Stimulated activated CD8-positive, alpha-beta memory T cell treated with anti-CD3 and anti-CD28 coated beads, Interleukin-4, amount 100 ng/mL, for 48 hours (primary cell): ENCODE measurements around the gene PCDHA10.
A peak's percentile ranks its signal among the peaks of the same experiment; 100 is the strongest.
"Not testable (repeated sequence)": the region's sequence is repeated elsewhere in the genome, so short reads cannot be mapped to it uniquely, and the experiment has no call there.

Experiments used
- DNase-seq: peaks from one replicate; pipeline ENCODE4 v3.0.0-alpha.2; 2020

PCDHA10 gene

GRCh38 chr5:140855772-140856674 is at the start of gene PCDHA10:
Gene PCDHA10 (plus strand): TSS chr5:140855897. CDS start chr5:140856049, 152 bp downstream.
- DNase-seq: no peak

- peak; percentile 43 for DNase-seq
These were observed 48.6 kb upstream of the PCDHA10 start, which contains the start of gene PCDHA4 for GRCh38 chr5:140806834-140807775. Gene PCDHA4 (plus strand): TSS chr5:140807068.

- DNase-seq: not testable (repeated sequence)
These were observed 47.3 kb upstream of the PCDHA10 start for GRCh38 chr5:140808241-140808888.

GRCh38 chr5:140808889-140809291 is 46.8 kb upstream of the PCDHA10 start:
- no peak for DNase-seq

GRCh38 chr5:140821375-140822280 is 34.1 kb upstream of the PCDHA10 start, which contains the start of gene PCDHA5:
Gene PCDHA5 (plus strand): TSS chr5:140821613.
- DNase-seq: peak; percentile 68

GRCh38 chr5:140822281-140822629 is 33.4 kb upstream of the PCDHA10 start:
- no peak for DNase-seq

GRCh38 chr5:140822969-140823368 is 32.7 kb upstream of the PCDHA10 start:
- not testable (repeated sequence) for DNase-seq

GRCh38 chr5:140823475-140823874 is 32.2 kb upstream of the PCDHA10 start:
- DNase-seq: no peak

- DNase-seq: no peak
These were observed 27.9 kb upstream of the PCDHA10 start, which contains the start of gene PCDHA6 for GRCh38 chr5:140827704-140828361. Gene PCDHA6 (plus strand): TSS chr5:140827960. CDS start chr5:140828092, 132 bp downstream.

- no peak for DNase-seq
These were observed 27.3 kb upstream of the PCDHA10 start for GRCh38 chr5:140828362-140828737.

GRCh38 chr5:140829511-140830501 is 25.9 kb upstream of the PCDHA10 start:
- DNase-seq: not testable (repeated sequence)

GRCh38 chr5:140833993-140834392 is 21.7 kb upstream of the PCDHA10 start, which contains the start of gene PCDHA7:
Gene PCDHA7 (plus strand): TSS chr5:140834269. CDS start chr5:140834384, 115 bp downstream.
- DNase-seq: no peak

- DNase-seq: not testable (repeated sequence)
These were observed 21.2 kb upstream of the PCDHA10 start for GRCh38 chr5:140834439-140835008.

- no peak for DNase-seq
These were observed 19.8 kb upstream of the PCDHA10 start for GRCh38 chr5:140835622-140836510.

- peak; percentile 31 for DNase-seq
These were observed 14.4 kb upstream of the PCDHA10 start, which contains the start of gene PCDHA8 for GRCh38 chr5:140840978-140841962. Gene PCDHA8 (plus strand): TSS chr5:140841187. CDS start chr5:140841322, 135 bp downstream.
